OCI-LY3 (cell line): ENCODE results near the gene CAMK1D.
"Not testable (repeated sequence)": the region's sequence is repeated elsewhere in the genome, so short reads cannot be mapped to it uniquely, and the experiment has no call there.

Experiments used
- H2AFZ ChIP-seq: fragments of 200-600, 300-600 bp; shearing (Covaris generic); 2 replicates; pipeline ENCODE4 v1.6.0; 2014; ENCODE audit warnings: antibody characterized with exemption, low read depth, low read length
- H3K27ac ChIP-seq: fragments of 200-600, 300-600 bp; sonication (generic); 2 replicates; pipeline ENCODE4 v1.5.1; 2014; ENCODE audit warnings: mild to moderate bottlenecking, low read length, moderate library complexity, mixed read lengths
- H3K27me3 ChIP-seq: fragments of 200-600, 300-600 bp; sonication (generic); 2 replicates; pipeline ENCODE4 v1.6.1; 2014; ENCODE audit warnings: low read depth, low read length, mixed read lengths
- H3K36me3 ChIP-seq: fragments of 200-600, 300-600 bp; sonication (generic); replicated peaks from 2 replicates; pipeline ENCODE3; 2014; ENCODE audit warnings: low read depth, low read length, mixed read lengths
- H3K4me1 ChIP-seq: fragments of 300-600, 200-600 bp; sonication (generic); 2 replicates; pipeline ENCODE4 v1.6.1; 2014; ENCODE audit warnings: low read length, mixed read lengths
- H3K4me2 ChIP-seq: fragments of 200-600, 300-600 bp; sonication (generic); 2 replicates; pipeline ENCODE4 v1.6.1; 2014; ENCODE audit warnings: low read length, mixed read lengths
- H3K4me3 ChIP-seq: fragments of 300-600, 200-600 bp; sonication (generic); 2 replicates; pipeline ENCODE4 v1.5.1; 2014; ENCODE audit warnings: antibody characterized with exemption, mild to moderate bottlenecking, low read length, moderate library complexity
- H3K79me2 ChIP-seq: fragments of 300-600, 200-600 bp; shearing (Covaris generic); 2 replicates; pipeline ENCODE4 v1.6.1; 2014; ENCODE audit warnings: mild to moderate bottlenecking, low read length, mixed read lengths
- H3K9ac ChIP-seq: fragments of 300-600, 200-600 bp; shearing (Covaris generic); 2 replicates; pipeline ENCODE4 v1.6.0; 2014; ENCODE audit warnings: mild to moderate bottlenecking, low read length, moderate library complexity
- H3K9me3 ChIP-seq: fragments of 200-600, 300-600 bp; shearing (Covaris generic); 2 replicates; pipeline ENCODE4 v1.6.1; 2014; ENCODE audit warnings: low read length, mixed read lengths; ENCODE audit not compliant: insufficient read depth
- H4K20me1 ChIP-seq: fragments of 200-600, 300-600 bp; sonication (generic); 2 replicates; pipeline ENCODE4 v1.6.1; 2016; ENCODE audit warnings: low read length, mixed read lengths; ENCODE audit not compliant: insufficient read depth
- CTCF ChIP-seq: fragments of 200-600, 300-600 bp; sonication (generic); IDR thresholded peaks from 2 replicates; pipeline ENCODE4 v1.5.1; 2014; ENCODE audit warnings: antibody characterized with exemption, low read length, low read depth
- EZH2phosphoT487 ChIP-seq: fragments of 200-600 bp; shearing (Covaris generic); IDR thresholded peaks from 2 replicates; pipeline ENCODE4 v1.6.1; 2018; ENCODE audit warnings: antibody characterized with exemption, mixed run types, low read depth

CAMK1D gene

GRCh38 chr10:12711350-12711708, 362.0 kb downstream of the CAMK1D start:
- no peak overlapping the region for H2AFZ ChIP-seq
- no peaks in the 10 kb centered on the region for H3K36me3 ChIP-seq
- TF ChIP-seq CTCF, result no peak
- no peak for TF ChIP-seq EZH2phosphoT487
- no peak overlapping the region for H3K27ac ChIP-seq
- H3K27me3 ChIP-seq, result no peaks in the 10 kb centered on the region
- H3K4me3 ChIP-seq, result no peak overlapping the region
- H3K4me2 ChIP-seq, result no peak overlapping the region
- peaks cover 27% of the 10 kb centered on the region for H4K20me1 ChIP-seq
- H3K9ac ChIP-seq, result no peak overlapping the region
- H3K4me1 ChIP-seq, result 0 out of 2 replicates have a peak, but pooled peaks cover 4% of the 10 kb centered on the region
- H3K9me3 ChIP-seq, result no peaks in the 10 kb centered on the region
- no peaks in the 10 kb centered on the region for H3K79me2 ChIP-seq

- Histone ChIP-seq H2AFZ (no peak overlapping the region), H3K4me3 (no peak overlapping the region), H3K36me3 (no peaks in the 10 kb centered on the region), H3K4me1 (0 out of 2 replicates have a peak, but pooled peaks cover 4% of the 10 kb centered on the region), H3K27me3 (no peaks in the 10 kb centered on the region), H3K79me2 (no peaks in the 10 kb centered on the region), H3K9ac (no peak overlapping the region), H3K27ac (no peak overlapping the region), H3K9me3 (no peaks in the 10 kb centered on the region), H4K20me1 (peaks cover 19% of the 10 kb centered on the region; the same call in 1 of the 2 replicates), H3K4me2 (no peak overlapping the region)
- TF ChIP-seq EZH2phosphoT487 (no peak), CTCF (no peak)
Observed at GRCh38 chr10:12712293-12712983, 363.1 kb downstream of the CAMK1D start.

- not testable (repeated sequence) for H3K9ac ChIP-seq, H3K4me3 ChIP-seq, H3K9me3 ChIP-seq, H3K27me3 ChIP-seq, H3K4me1 ChIP-seq, H2AFZ ChIP-seq, H3K27ac ChIP-seq, H3K79me2 ChIP-seq, H3K36me3 ChIP-seq, H3K4me2 ChIP-seq
- H4K20me1 ChIP-seq, result peaks cover 15% of the 10 kb centered on the region; the same call in 1 of the 2 replicates
Observed at GRCh38 chr10:12712984-12713316, 363.6 kb downstream of the CAMK1D start.

- Histone ChIP-seq H3K27me3 (no peaks in the 10 kb centered on the region), H4K20me1 (peaks cover 5% of the 10 kb centered on the region; the same call in 1 of the 2 replicates), H3K79me2 (no peaks in the 10 kb centered on the region), H3K4me3 (no peak overlapping the region), H2AFZ (no peak overlapping the region), H3K4me2 (no peak overlapping the region), H3K9ac (no peak overlapping the region), H3K4me1 (0 out of 2 replicates have a peak, but pooled peaks cover under 1% of the 10 kb centered on the region), H3K27ac (no peak overlapping the region), H3K9me3 (no peaks in the 10 kb centered on the region), H3K36me3 (no peaks in the 10 kb centered on the region)
- no peak for TF ChIP-seq CTCF
- TF ChIP-seq EZH2phosphoT487, result no peak
Observed at GRCh38 chr10:12716042-12716441, 366.7 kb downstream of the CAMK1D start.
